ENCODE measurements around the gene JAK1. TPM values are rescaled to one million over a fixed set of nuclear protein-coding genes. Genes with fewer than 3 reads are reported as not detected.
A peak's percentile ranks its signal among the peaks of the same experiment; 100 is the strongest.

Gene JAK1
- total RNA-seq, 1 experiment from 2014 or later: 27.8 TPM

DNA sequence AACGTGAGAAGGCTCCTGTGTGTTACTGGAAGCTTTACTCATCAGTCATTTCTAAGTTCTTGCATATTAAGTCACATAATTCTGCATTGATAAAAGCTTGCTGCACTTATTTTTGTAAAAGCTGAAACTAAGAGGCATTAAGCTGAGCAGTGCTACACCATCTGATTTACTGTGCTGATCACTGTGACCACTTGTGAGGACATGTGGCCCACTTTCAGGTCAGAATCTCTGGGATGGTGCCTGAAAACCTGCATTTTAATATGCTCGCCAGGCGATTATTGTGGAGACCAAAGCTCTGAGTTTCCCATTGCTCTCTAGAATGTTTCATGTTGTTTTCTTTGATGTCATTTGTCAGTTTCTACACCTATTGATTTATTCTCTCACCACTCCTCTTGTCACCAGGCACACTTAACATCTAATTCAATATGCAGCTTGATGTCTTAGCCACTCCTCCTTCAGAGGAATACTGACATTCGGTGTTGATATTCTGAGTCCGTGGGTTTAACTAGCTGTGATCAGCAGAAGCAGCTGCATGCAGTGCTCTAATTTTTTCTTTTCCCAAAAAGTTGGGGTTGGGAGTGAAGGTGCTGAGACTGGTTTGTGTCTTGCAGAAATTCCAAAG lies 136.2 kb downstream of the JAK1 start:
- H3K4me1 Mint-ChIP-seq: peaks cover 3% of the 10 kb centered on the region
- TF ChIP-seq, protein P1, sequence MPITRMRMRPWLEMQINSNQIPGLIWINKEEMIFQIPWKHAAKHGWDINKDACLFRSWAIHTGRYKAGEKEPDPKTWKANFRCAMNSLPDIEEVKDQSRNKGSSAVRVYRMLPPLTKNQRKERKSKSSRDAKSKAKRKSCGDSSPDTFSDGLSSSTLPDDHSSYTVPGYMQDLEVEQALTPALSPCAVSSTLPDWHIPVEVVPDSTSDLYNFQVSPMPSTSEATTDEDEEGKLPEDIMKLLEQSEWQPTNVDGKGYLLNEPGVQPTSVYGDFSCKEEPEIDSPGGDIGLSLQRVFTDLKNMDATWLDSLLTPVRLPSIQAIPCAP (CRISPR knock-in tag; IDR thresholded peaks at IDR 0.05): no peak
- no peak for TF ChIP-seq ZNF219 (CRISPR knock-in tag; IDR thresholded peaks at IDR 0.05; ENCODE audit: borderline replicate concordance)
- TF ChIP-seq, protein P2, sequence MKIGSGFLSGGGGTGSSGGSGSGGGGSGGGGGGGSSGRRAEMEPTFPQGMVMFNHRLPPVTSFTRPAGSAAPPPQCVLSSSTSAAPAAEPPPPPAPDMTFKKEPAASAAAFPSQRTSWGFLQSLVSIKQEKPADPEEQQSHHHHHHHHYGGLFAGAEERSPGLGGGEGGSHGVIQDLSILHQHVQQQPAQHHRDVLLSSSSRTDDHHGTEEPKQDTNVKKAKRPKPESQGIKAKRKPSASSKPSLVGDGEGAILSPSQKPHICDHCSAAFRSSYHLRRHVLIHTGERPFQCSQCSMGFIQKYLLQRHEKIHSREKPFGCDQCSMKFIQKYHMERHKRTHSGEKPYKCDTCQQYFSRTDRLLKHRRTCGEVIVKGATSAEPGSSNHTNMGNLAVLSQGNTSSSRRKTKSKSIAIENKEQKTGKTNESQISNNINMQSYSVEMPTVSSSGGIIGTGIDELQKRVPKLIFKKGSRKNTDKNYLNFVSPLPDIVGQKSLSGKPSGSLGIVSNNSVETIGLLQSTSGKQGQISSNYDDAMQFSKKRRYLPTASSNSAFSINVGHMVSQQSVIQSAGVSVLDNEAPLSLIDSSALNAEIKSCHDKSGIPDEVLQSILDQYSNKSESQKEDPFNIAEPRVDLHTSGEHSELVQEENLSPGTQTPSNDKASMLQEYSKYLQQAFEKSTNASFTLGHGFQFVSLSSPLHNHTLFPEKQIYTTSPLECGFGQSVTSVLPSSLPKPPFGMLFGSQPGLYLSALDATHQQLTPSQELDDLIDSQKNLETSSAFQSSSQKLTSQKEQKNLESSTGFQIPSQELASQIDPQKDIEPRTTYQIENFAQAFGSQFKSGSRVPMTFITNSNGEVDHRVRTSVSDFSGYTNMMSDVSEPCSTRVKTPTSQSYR (CRISPR knock-in tag; IDR thresholded peaks at IDR 0.05): no peak
- no peak for TF ChIP-seq ZNF423 (CRISPR knock-in tag; IDR thresholded peaks at IDR 0.05)
- TF ChIP-seq ESRRA (CRISPR knock-in tag; IDR thresholded peaks at IDR 0.05; ENCODE audit: borderline replicate concordance): no peak
- TF ChIP-seq, protein P3, sequence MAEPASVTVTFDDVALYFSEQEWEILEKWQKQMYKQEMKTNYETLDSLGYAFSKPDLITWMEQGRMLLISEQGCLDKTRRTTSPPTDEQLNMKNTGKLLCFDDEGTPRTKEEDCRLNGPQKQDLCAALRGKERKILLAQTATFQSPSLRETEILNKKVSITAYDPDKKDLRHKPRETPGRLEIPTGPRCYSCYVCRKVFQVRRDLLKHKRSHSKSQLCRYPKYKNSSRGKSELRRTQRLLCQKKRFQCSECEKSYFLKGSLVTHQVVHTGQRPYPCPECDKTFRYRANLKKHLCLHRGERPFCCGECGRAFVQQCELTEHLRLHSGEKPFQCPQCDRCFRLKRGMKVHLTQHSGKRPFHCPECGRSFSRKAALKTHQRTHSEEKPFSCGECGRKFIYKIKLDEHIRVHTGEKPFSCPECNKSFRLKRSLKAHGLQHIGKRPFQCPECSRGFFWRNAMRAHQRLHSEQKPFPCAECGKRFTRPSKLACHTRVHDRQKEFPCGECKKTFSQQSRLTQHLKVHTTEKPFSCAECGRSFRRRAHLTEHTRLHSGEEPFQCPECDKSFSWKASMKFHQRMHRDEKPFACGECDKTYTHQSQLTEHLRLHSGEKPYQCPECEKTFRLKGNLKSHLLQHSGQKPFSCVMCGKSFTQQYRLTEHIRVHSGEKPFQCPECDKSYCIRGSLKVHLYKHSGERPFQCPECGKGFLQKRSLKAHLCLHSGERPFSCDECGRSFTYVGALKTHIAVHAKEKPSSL (CRISPR knock-in tag; conservative IDR thresholded peaks at IDR 0.05): no peak
- no peak for TF ChIP-seq ZNF416 (CRISPR knock-in tag; IDR thresholded peaks at IDR 0.05)
- no peak for TF ChIP-seq SOX15 (CRISPR knock-in tag; IDR thresholded peaks at IDR 0.05)
- TF ChIP-seq SMAD4 (CRISPR knock-in tag; IDR thresholded peaks at IDR 0.05): no peak
- TF ChIP-seq, protein P4, sequence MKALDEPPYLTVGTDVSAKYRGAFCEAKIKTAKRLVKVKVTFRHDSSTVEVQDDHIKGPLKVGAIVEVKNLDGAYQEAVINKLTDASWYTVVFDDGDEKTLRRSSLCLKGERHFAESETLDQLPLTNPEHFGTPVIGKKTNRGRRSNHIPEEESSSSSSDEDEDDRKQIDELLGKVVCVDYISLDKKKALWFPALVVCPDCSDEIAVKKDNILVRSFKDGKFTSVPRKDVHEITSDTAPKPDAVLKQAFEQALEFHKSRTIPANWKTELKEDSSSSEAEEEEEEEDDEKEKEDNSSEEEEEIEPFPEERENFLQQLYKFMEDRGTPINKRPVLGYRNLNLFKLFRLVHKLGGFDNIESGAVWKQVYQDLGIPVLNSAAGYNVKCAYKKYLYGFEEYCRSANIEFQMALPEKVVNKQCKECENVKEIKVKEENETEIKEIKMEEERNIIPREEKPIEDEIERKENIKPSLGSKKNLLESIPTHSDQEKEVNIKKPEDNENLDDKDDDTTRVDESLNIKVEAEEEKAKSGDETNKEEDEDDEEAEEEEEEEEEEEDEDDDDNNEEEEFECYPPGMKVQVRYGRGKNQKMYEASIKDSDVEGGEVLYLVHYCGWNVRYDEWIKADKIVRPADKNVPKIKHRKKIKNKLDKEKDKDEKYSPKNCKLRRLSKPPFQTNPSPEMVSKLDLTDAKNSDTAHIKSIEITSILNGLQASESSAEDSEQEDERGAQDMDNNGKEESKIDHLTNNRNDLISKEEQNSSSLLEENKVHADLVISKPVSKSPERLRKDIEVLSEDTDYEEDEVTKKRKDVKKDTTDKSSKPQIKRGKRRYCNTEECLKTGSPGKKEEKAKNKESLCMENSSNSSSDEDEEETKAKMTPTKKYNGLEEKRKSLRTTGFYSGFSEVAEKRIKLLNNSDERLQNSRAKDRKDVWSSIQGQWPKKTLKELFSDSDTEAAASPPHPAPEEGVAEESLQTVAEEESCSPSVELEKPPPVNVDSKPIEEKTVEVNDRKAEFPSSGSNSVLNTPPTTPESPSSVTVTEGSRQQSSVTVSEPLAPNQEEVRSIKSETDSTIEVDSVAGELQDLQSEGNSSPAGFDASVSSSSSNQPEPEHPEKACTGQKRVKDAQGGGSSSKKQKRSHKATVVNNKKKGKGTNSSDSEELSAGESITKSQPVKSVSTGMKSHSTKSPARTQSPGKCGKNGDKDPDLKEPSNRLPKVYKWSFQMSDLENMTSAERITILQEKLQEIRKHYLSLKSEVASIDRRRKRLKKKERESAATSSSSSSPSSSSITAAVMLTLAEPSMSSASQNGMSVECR (CRISPR knock-in tag; IDR thresholded peaks at IDR 0.05; ENCODE audit: borderline replicate concordance): no peak
- TF ChIP-seq, protein P5, sequence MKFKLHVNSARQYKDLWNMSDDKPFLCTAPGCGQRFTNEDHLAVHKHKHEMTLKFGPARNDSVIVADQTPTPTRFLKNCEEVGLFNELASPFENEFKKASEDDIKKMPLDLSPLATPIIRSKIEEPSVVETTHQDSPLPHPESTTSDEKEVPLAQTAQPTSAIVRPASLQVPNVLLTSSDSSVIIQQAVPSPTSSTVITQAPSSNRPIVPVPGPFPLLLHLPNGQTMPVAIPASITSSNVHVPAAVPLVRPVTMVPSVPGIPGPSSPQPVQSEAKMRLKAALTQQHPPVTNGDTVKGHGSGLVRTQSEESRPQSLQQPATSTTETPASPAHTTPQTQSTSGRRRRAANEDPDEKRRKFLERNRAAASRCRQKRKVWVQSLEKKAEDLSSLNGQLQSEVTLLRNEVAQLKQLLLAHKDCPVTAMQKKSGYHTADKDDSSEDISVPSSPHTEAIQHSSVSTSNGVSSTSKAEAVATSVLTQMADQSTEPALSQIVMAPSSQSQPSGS (CRISPR knock-in tag; IDR thresholded peaks at IDR 0.05; ENCODE audit: borderline replicate concordance, low read depth): no peak
- DNase-seq (ENCODE audit: low spot score): no peak
- H3K27me3 Mint-ChIP-seq (ENCODE audit: low read depth): no peaks in the 10 kb centered on the region
- H3K36me3 Mint-ChIP-seq: peaks cover 10% of the 10 kb centered on the region
- ChIA-PET CTCF (interaction anchor here (1.4 kb wide), 1 partner anchor 245 kb away, joined by 3 read pairs; no protein-coding TSS in a partner anchor), POLR2A (no interaction called here)
- H3K4me3 Mint-ChIP-seq: no peak overlapping the region
- ATAC-seq: no peak
- no peaks in the 10 kb centered on the region for H3K9me3 Mint-ChIP-seq
- no peak overlapping the region for H3K27ac Mint-ChIP-seq

DNA sequence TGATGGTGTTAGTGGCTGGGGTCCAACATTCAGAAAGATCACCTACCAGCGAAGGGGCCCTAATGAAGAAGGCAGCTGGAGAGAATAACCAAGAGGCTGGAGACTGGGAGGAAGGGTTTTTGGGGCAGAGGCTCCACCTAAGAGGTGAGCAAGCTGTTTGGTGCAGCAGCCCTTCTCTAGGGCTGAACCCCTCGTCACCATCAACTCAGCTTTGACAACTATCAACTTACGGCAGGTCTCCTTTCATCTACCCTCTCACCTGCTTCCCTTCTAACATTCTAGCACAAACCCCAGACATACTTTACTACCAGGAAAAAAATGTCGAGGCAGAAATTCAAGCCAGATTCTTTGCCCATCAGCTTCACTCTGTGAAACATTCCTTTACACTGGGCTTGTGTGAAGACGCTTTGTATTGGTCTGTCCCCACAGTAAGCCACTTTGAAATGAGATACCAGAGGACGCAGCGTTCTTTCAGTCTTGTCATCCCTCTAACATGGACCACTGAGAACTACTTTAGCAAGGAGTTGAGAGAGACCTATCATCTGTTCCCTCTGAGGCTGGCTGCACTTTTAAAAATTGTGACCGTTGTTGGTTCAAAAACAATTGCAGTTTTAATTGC lies 136.8 kb downstream of the JAK1 start:
- peaks cover 3% of the 10 kb centered on the region for H3K4me1 Mint-ChIP-seq
- no peak for DNase-seq (ENCODE audit: low spot score)
- no peak overlapping the region for H3K4me3 Mint-ChIP-seq
- no peaks in the 10 kb centered on the region for H3K9me3 Mint-ChIP-seq
- peak; percentile 71 for ATAC-seq
- peaks cover 10% of the 10 kb centered on the region for H3K36me3 Mint-ChIP-seq
- ChIA-PET POLR2A (interaction anchor here (0.6 kb wide), 1 partner anchor 206 kb away, joined by 6 read pairs; no protein-coding TSS in a partner anchor), CTCF (interaction anchor here (1.4 kb wide), 1 partner anchor 246 kb away, joined by 3 read pairs; no protein-coding TSS in a partner anchor)
- H3K27me3 Mint-ChIP-seq (ENCODE audit: low read depth): no peaks in the 10 kb centered on the region
- TF ChIP-seq, protein P5 (CRISPR knock-in tag; IDR thresholded peaks at IDR 0.05; ENCODE audit: borderline replicate concordance, low read depth): no peak
- TF ChIP-seq TP53 (CRISPR knock-in tag; IDR thresholded peaks at IDR 0.05): no peak
- H3K27ac Mint-ChIP-seq: peak overlapping the region; percentile 38; the same call in 1 of the 2 replicates

All from WTC11 (cell line).